Astrocyte (in vitro differentiated cells and primary cell): ENCODE results near the gene EML1. TPM values are rescaled to one million over a fixed set of nuclear protein-coding genes. Genes with fewer than 3 reads are reported as not detected.
A peak's percentile ranks its signal among the peaks of the same experiment; 100 is the strongest.

Experiments
- DNase-seq: peaks from one replicate; pipeline ENCODE4 v3.0.0-alpha.2; 2010; ENCODE audit warnings: low read depth
- FAIRE-seq: peaks from 2 replicates; lab custom pipeline; 2011; peaks lifted over from hg19 to GRCh38; lab: Jason Lieb, UNC
- H2AFZ ChIP-seq: 2 replicates; pipeline ENCODE4 v1.6.0; 2012; ENCODE audit warnings: low read depth, low read length, inconsistent platforms
- H3K27ac ChIP-seq: 2 replicates; pipeline ENCODE4 v1.5.1; 2011; ENCODE audit warnings: low read depth, low read length, inconsistent platforms
- H3K27me3 ChIP-seq: 2 replicates; pipeline ENCODE4 v1.6.0; 2011; ENCODE audit warnings: low read length, inconsistent platforms; ENCODE audit not compliant: insufficient read depth
- H3K36me3 ChIP-seq: 2 replicates; pipeline ENCODE4 v1.5.1; 2011; ENCODE audit warnings: low read length, inconsistent platforms; ENCODE audit not compliant: insufficient read depth
- H3K4me1 ChIP-seq: 2 replicates; pipeline ENCODE4 v1.5.1; 2011; ENCODE audit warnings: low read length, inconsistent platforms; ENCODE audit not compliant: insufficient read depth
- H3K4me2 ChIP-seq: 2 replicates; pipeline ENCODE4 v1.6.0; 2012; ENCODE audit warnings: low read length, inconsistent platforms
- H3K4me3 ChIP-seq: 2 replicates; pipeline ENCODE4 v1.5.1; 2011; ENCODE audit warnings: low read depth, mild to moderate bottlenecking, low read length, inconsistent platforms; ENCODE audit not compliant: insufficient read depth
- H3K79me2 ChIP-seq: 2 replicates; pipeline ENCODE4 v1.6.0; 2012; ENCODE audit warnings: mild to moderate bottlenecking, low read length, inconsistent platforms; ENCODE audit not compliant: insufficient read depth
- H3K9ac ChIP-seq: 2 replicates; pipeline ENCODE4 v1.6.0; 2012; ENCODE audit warnings: mild to moderate bottlenecking, low read length, inconsistent platforms
- H3K9me3 ChIP-seq: 2 replicates; pipeline ENCODE4 v1.5.1; 2012; ENCODE audit warnings: low read depth, mild to moderate bottlenecking, low read length, inconsistent platforms; ENCODE audit not compliant: insufficient read depth
- H4K20me1 ChIP-seq: 2 replicates; pipeline ENCODE4 v1.6.0; 2012; ENCODE audit warnings: low read length, inconsistent platforms; ENCODE audit not compliant: insufficient read depth
- H3K27ac Mint-ChIP-seq: one replicate; pipeline ENCODE4 v1.8.0; 2021; ENCODE audit warnings: mild to moderate bottlenecking, mixed read lengths; ENCODE audit not compliant: unreplicated experiment
- H3K27me3 Mint-ChIP-seq: one replicate; pipeline ENCODE4 v1.8.0; 2021; ENCODE audit warnings: low read depth, mixed read lengths; ENCODE audit not compliant: unreplicated experiment
- H3K36me3 Mint-ChIP-seq: one replicate; pipeline ENCODE4 v1.8.0; 2021; ENCODE audit warnings: low read depth, mixed read lengths; ENCODE audit not compliant: unreplicated experiment
- H3K4me1 Mint-ChIP-seq: one replicate; pipeline ENCODE4 v1.8.0; 2021; ENCODE audit warnings: low read depth, mixed read lengths; ENCODE audit not compliant: unreplicated experiment
- H3K4me3 Mint-ChIP-seq: one replicate; pipeline ENCODE4 v1.8.0; 2021; ENCODE audit warnings: mild to moderate bottlenecking, moderate library complexity, mixed read lengths; ENCODE audit not compliant: unreplicated experiment
- H3K9me3 Mint-ChIP-seq: one replicate; pipeline ENCODE4 v1.8.0; 2021; ENCODE audit warnings: mild to moderate bottlenecking, mixed read lengths; ENCODE audit not compliant: unreplicated experiment
- CTCF ChIP-seq: IDR thresholded peaks from 2 replicates; pipeline ENCODE4 v1.5.1; 2011; ENCODE audit warnings: low read depth, mild to moderate bottlenecking, inconsistent platforms, low read length, moderate library complexity; ENCODE audit not compliant: insufficient read depth
- EZH2 ChIP-seq: IDR thresholded peaks from 2 replicates; pipeline ENCODE4 v1.6.1; 2012; ENCODE audit warnings: mild to moderate bottlenecking, low read length, inconsistent platforms; ENCODE audit not compliant: insufficient read depth
- total RNA-seq: library from RNA; stranded (reverse); gene quantifications from 2 replicates; pipeline ENCODE4 v1.2.1, GENCODE V29; 2021

Gene EML1
- total RNA-seq, 1 donor from 2014 or later, result 17.1 TPM

GRCh38 chr14:99878563-99878962 lies 85.3 kb downstream of the EML1 start:
- Histone ChIP-seq H3K4me3 (no peak overlapping the region), H3K9ac (no peak overlapping the region), H3K9me3 (no peaks in the 10 kb centered on the region), H2AFZ (no peak overlapping the region), H3K27ac (no peak overlapping the region), H3K79me2 (peaks cover 14% of the 10 kb centered on the region), H3K27me3 (no peaks in the 10 kb centered on the region), H3K4me1 (peaks cover 17% of the 10 kb centered on the region), H3K4me2 (no peak overlapping the region), H3K36me3 (peaks cover 3% of the 10 kb centered on the region), H4K20me1 (peaks cover 29% of the 10 kb centered on the region)
- Mint-ChIP-seq H3K36me3 (peaks cover 2% of the 10 kb centered on the region), H3K27ac (no peak overlapping the region), H3K27me3 (peaks cover 6% of the 10 kb centered on the region), H3K9me3 (no peaks in the 10 kb centered on the region), H3K4me3 (no peak overlapping the region), H3K4me1 (peaks cover 7% of the 10 kb centered on the region)
- DNase-seq (no peak), FAIRE-seq (no peak)
- TF ChIP-seq EZH2, result no peak
- no peak for TF ChIP-seq CTCF

- peaks cover 7% of the 10 kb centered on the region for H3K4me1 Mint-ChIP-seq
- Histone ChIP-seq H2AFZ (no peak overlapping the region), H3K27me3 (no peaks in the 10 kb centered on the region), H3K79me2 (peaks cover 14% of the 10 kb centered on the region), H3K4me2 (peak overlapping the region; percentile 60), H3K4me3 (no peak overlapping the region), H3K9ac (no peak overlapping the region), H3K9me3 (no peaks in the 10 kb centered on the region), H4K20me1 (peaks cover 18% of the 10 kb centered on the region), H3K36me3 (peaks cover 3% of the 10 kb centered on the region), H3K27ac (peak overlapping the region; percentile 35), H3K4me1 (peaks cover 17% of the 10 kb centered on the region)
- FAIRE-seq (peak; percentile 94), DNase-seq (peak; percentile 79)
- H3K27me3 Mint-ChIP-seq, result peaks cover 6% of the 10 kb centered on the region
- no peak overlapping the region for H3K4me3 Mint-ChIP-seq
- peaks cover 2% of the 10 kb centered on the region for H3K36me3 Mint-ChIP-seq
- H3K27ac Mint-ChIP-seq, result no peak overlapping the region
- H3K9me3 Mint-ChIP-seq, result no peaks in the 10 kb centered on the region
- no peak for TF ChIP-seq CTCF
- no peak for TF ChIP-seq EZH2
These were observed 86.4 kb downstream of the EML1 start for GRCh38 chr14:99879401-99880295.
